Psoas muscle (tissue), 8 donors: ENCODE data around the gene SLC2A3. TPM values are rescaled to one million over a fixed set of nuclear protein-coding genes. Genes with fewer than 3 reads are reported as not detected.
A peak's percentile ranks its signal among the peaks of the same experiment; 100 is the strongest.
"Not testable (repeated sequence)": the region's sequence is repeated elsewhere in the genome, so short reads cannot be mapped to it uniquely, and the experiment has no call there.

Source experiments
- ATAC-seq, 4 donors: fragments of 200-7000 bp; cut with Tn5 transposase; one replicate each; pipeline ENCODE4 v1.9.1; 2020; ENCODE audit warnings: moderate library complexity in 3 of 4, mild to moderate bottlenecking in 2 of 4
- DNase-seq, 2 donors: peaks; one replicate each; pipeline ENCODE4 v3.0.0-alpha.2; 2020
- H3K27ac ChIP-seq: fragments of 200-600 bp; one replicate; pipeline ENCODE4 v1.8.0; 2022
- H3K27me3 ChIP-seq, 3 donors: fragments of 200-600 bp in 1 of 3; one replicate each; pipeline versions ENCODE4 v1.6.1 to v1.8.0; 2013 to 2022; ENCODE audit warnings: low read length in 2 of 3, mild to moderate bottlenecking in 2 of 3, moderate library complexity in 1 of 3; ENCODE audit not compliant: insufficient read depth in 3 of 3
- H3K36me3 ChIP-seq, 2 donors: fragments of 200-600 bp in 1 of 2; one replicate each; pipeline versions ENCODE4 v1.6.1 to v1.8.0; 2013 to 2022; ENCODE audit warnings: low read depth in 1 of 2, mild to moderate bottlenecking in 1 of 2, moderate library complexity in 1 of 2; ENCODE audit not compliant: insufficient read depth in 1 of 2
- H3K4me1 ChIP-seq: fragments of 200-600 bp; one replicate; pipeline ENCODE4 v1.8.0; 2022
- H3K4me3 ChIP-seq: fragments of 200-600 bp; one replicate; pipeline ENCODE4 v1.8.0; 2022; ENCODE audit warnings: mild to moderate bottlenecking
- H3K9me3 ChIP-seq: fragments of 200-600 bp; one replicate; pipeline ENCODE4 v1.8.0; 2022
- CTCF ChIP-seq: fragments of 200-600 bp; IDR thresholded peaks from one replicate; pipeline ENCODE4 v1.8.0; 2022; ENCODE audit warnings: antibody characterized with exemption
- WGBS, 3 donors: extraction: QIAGEN DNeasy Blood & Tissue Kit; methylation state at CpG; one replicate each; pipeline versions ENCODE4 v1.1.6 to v1.1.7; 2013; 5-methylcytosine and 5-hydroxymethylcytosine counted together
- intact Hi-C, 2 donors: fragments of 100-400 bp; cut with DNase I; formaldehyde crosslinking; loops; one replicate each; pipeline versions ENCODE4 v1.11.0 to v1.14.2; 2022
- polyA plus RNA-seq, 3 donors: library from polyadenylated mRNA; stranded (reverse); fragments of 200-250 nt; gene quantifications; one replicate each; pipeline ENCODE4 v1.2.3, GENCODE V29; 2013
- total RNA-seq, 4 donors: library from RNA; stranded (reverse); fragmentation: NEBNext Ultra II Directional in 2 of 4; extraction: Animal tissue kit (Norgen Biotek cat#: 25700) in 2 of 4; gene quantifications; one replicate each; pipeline versions ENCODE4 v1.2.1 to v1.2.4, GENCODE V29; 2021 to 2023
- donor health status: healthy with polysubstance abuse.
- donor health status: DM: no; HTN: no; CAD: no; lungs with moderate emphysema.
- donor health status: Bipolar disorder and iron deficiency.
- donor health status: healthy.
- donor health status: DM: yes; HTN: yes; CAD: no.
- donor health status: DM: no; HTN: no; CAD: no.
- donor health status: DM: no; HTN: no; CAD: no.
- donor health status: DM: yes; HTN: yes; CAD: no.

SLC2A3 gene
- total and polyA plus RNA-seq, 7 donors, result 1.8 to 18.9 (median 4.6) TPM

GRCh38 chr12:7933255-7933726 lies 2.7 kb downstream of the SLC2A3 start:
- H3K36me3 ChIP-seq, result peaks cover 0 to 43% of the 10 kb centered on the region in 2 donors
- 4% methylated on average over 7 of the region's 7 CpGs for WGBS, 3 donors
- peak; percentile 66 to 80 for DNase-seq
- H3K4me3 ChIP-seq, result peak overlapping the region; percentile 66
- peak overlapping the region; percentile 39 for H3K27ac ChIP-seq
- H3K27me3 ChIP-seq, result no peaks in the 10 kb centered on the region
- TF ChIP-seq CTCF, result peak; percentile 47
- H3K4me1 ChIP-seq, result peaks cover 10% of the 10 kb centered on the region
- peak; percentile 57 to 88 (median 86) for ATAC-seq
- no peaks in the 10 kb centered on the region for H3K9me3 ChIP-seq
- intact Hi-C loops, result loop anchor here in 1 of 2 donors (5.0 kb wide), 1 partner anchor 59 kb away; no protein-coding TSS in a partner anchor

GRCh38 chr12:7932599-7933240 lies 3.3 kb downstream of the SLC2A3 start:
- H3K27ac ChIP-seq, ATAC-seq, H3K9me3 ChIP-seq, H3K27me3 ChIP-seq, H3K4me1 ChIP-seq, DNase-seq: not testable (repeated sequence)
- intact Hi-C loops, result loop anchor here in 1 of 2 donors (5.0 kb wide), 1 partner anchor 60 kb away; no protein-coding TSS in a partner anchor
- H3K4me3 ChIP-seq, result peak overlapping the region; percentile 66
- H3K36me3 ChIP-seq, result peaks cover 0 to 44% of the 10 kb centered on the region in 2 donors
- WGBS, 3 donors, result 69 to 75% (median 72%) methylated on average over 11 of the region's 11 CpGs

GRCh38 chr12:7929083-7929792 lies 6.7 kb downstream of the SLC2A3 start:
- no peak overlapping the region for H3K27ac ChIP-seq
- H3K4me3 ChIP-seq, result peak overlapping the region; percentile 19
- peaks cover 0 to 68% of the 10 kb centered on the region in 2 donors for H3K36me3 ChIP-seq
- peaks cover 10% of the 10 kb centered on the region for H3K4me1 ChIP-seq
- WGBS, 3 donors, result 23 to 39% (median 28%) methylated on average over 8 of the region's 8 CpGs
- intact Hi-C loops, result no loop called here
- DNase-seq (no peak), ATAC-seq (peak in 1 of 4 donors; percentile 33)
- no peak for TF ChIP-seq CTCF
- no peaks in the 10 kb centered on the region for H3K27me3 ChIP-seq
- no peaks in the 10 kb centered on the region for H3K9me3 ChIP-seq

- H3K36me3 ChIP-seq, result peaks cover 0 to 69% of the 10 kb centered on the region in 2 donors
- no peak for ATAC-seq
- intact Hi-C loops, result no loop called here
Observed at GRCh38 chr12:7927470-7927869, 8.5 kb downstream of the SLC2A3 start.

GRCh38 chr12:7926068-7926666 lies 9.8 kb downstream of the SLC2A3 start:
- peaks cover 0 to 71% of the 10 kb centered on the region in 2 donors for H3K36me3 ChIP-seq
- DNase-seq, H3K9me3 ChIP-seq, ATAC-seq, H3K27me3 ChIP-seq, intact Hi-C loops, H3K27ac ChIP-seq, H3K4me3 ChIP-seq, H3K4me1 ChIP-seq: not testable (repeated sequence)
- 81 to 85% (median 82%) methylated on average over 5 of the region's 5 CpGs for WGBS, 3 donors

More at GRCh38 chr12:7927470-7927869, 8.5 kb downstream of the SLC2A3 start:
- Histone ChIP-seq H3K27me3 (no peaks in the 10 kb centered on the region), H3K4me3 (no peak overlapping the region), H3K27ac (no peak overlapping the region), H3K9me3 (no peaks in the 10 kb centered on the region), H3K4me1 (peaks cover 10% of the 10 kb centered on the region)
- TF ChIP-seq CTCF, result no peak
- no peak for DNase-seq
- WGBS, 3 donors, result 94 to 96% (median 95%) methylated on average over 4 of the region's 4 CpGs
